Measurements from ENCODE around the gene KCNH2. TPM values are rescaled to one million over a fixed set of nuclear protein-coding genes. Genes with fewer than 3 reads are reported as not detected.

The KCNH2 gene
- total and polyA plus RNA-seq, 2 donors (not counting 1 experiment from before 2014, with no cell fraction given) = 0.86 to 2.7 TPM

DNA sequence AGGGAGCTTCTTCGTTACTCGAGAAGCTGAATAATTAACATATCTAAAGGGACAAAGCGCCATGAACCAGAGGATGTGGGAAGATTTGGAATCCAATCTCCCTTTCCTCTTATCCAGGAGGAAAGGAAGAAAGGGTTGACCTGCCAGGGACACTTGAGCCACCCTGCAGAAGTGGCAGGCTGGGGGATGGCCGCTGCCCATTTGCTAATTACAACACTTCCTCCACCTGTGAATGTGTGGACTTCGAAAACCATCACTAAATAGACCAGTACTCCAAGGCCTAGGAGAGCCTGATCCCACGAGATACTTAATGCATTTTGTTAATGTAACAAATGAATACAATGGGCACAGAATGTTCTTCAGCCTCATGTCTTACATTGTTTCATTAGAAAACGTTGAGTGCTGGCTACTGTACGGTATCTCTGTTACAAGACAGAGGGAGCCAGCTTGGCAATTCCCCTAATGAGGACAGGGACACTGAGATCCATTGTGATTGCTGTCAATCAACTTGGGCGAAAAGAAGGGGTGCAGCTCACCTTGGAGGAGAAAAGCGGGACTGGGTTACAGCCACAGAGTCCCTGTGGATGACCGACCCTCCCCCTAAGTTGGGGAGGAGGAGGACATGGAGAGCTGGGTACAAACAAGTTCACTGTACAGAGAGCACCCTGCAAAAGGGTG, 66.4 kb downstream of the KCNH2 start:
- no peak overlapping the region for H3K4me3 ChIP-seq (ENCODE audit: control extremely low read depth in 1 of 5, extremely low read depth in 1 of 5, insufficient read depth in 1 of 5, low read depth in 2 of 5, low read length in 4 of 5)
- Mint-ChIP-seq H3K4me1 (no peaks in the 10 kb centered on the region), H3K9me3 (ENCODE audit: insufficient read depth) (no peaks in the 10 kb centered on the region), H3K4me3 (no peak overlapping the region), H3K27ac (no peak overlapping the region), H3K27me3 (peaks cover 18% of the 10 kb centered on the region)
- no peaks in the 10 kb centered on the region for H3K36me3 ChIP-seq (replicated peaks in 1 of 2; ENCODE audit: control extremely low read depth in 1 of 2, control insufficient read depth in 1 of 2, extremely low read depth in 1 of 2, insufficient read depth in 2 of 2, low read length in 1 of 2)
- WGBS (ENCODE audit: insufficient coverage) = 83% methylated on average over 3 of the region's 11 CpGs
- H2AFZ ChIP-seq (ENCODE audit: insufficient read depth, low read depth, low read length, poor library complexity, severe bottlenecking) = no peak overlapping the region
- ATAC-seq (ENCODE audit: low read depth) = no peak
- H4K20me1 ChIP-seq (ENCODE audit: control insufficient read depth, insufficient read depth, low read length, poor library complexity, severe bottlenecking) = no peaks in the 10 kb centered on the region
- no peak overlapping the region for H3K27ac ChIP-seq (ENCODE audit: low read length in 2 of 2)
- H3K4me1 ChIP-seq (ENCODE audit: control insufficient read depth in 2 of 2, insufficient read depth in 2 of 2, low read length in 2 of 2) = peaks cover 0 to 4% of the 10 kb centered on the region in 2 donors
- no peak for TF ChIP-seq EZH2 (IDR thresholded peaks at IDR 0.05; ENCODE audit: borderline replicate concordance, insufficient read depth, low read depth, low read length, poor library complexity, severe bottlenecking)
- TF ChIP-seq, protein P1, sequence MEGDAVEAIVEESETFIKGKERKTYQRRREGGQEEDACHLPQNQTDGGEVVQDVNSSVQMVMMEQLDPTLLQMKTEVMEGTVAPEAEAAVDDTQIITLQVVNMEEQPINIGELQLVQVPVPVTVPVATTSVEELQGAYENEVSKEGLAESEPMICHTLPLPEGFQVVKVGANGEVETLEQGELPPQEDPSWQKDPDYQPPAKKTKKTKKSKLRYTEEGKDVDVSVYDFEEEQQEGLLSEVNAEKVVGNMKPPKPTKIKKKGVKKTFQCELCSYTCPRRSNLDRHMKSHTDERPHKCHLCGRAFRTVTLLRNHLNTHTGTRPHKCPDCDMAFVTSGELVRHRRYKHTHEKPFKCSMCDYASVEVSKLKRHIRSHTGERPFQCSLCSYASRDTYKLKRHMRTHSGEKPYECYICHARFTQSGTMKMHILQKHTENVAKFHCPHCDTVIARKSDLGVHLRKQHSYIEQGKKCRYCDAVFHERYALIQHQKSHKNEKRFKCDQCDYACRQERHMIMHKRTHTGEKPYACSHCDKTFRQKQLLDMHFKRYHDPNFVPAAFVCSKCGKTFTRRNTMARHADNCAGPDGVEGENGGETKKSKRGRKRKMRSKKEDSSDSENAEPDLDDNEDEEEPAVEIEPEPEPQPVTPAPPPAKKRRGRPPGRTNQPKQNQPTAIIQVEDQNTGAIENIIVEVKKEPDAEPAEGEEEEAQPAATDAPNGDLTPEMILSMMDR (IDR thresholded peaks at IDR 0.05) = no peak
- ChIA-PET CTCF (interaction anchor here (0.6 to 2.8 kb wide), 4 partner anchors 10 to 35 kb away, joined by 3 to 8 read pairs (median 4); no protein-coding TSS in a partner anchor), POLR2A (no interaction called here)
- DNase-seq = no peak
- no peaks in the 10 kb centered on the region for H3K79me2 ChIP-seq (ENCODE audit: control insufficient read depth, insufficient read depth, low read length)
- peaks cover 0 to 19% (median 0%) of the 10 kb centered on the region in 4 experiments for H3K27me3 ChIP-seq (replicated peaks in 1 of 4; ENCODE audit: control extremely low read depth in 1 of 4, control insufficient read depth in 3 of 4, insufficient read depth in 4 of 4, low read length in 3 of 4)
- intact Hi-C loops (cut with micrococcal nuclease) = no loop called here
- no peak overlapping the region for H3K4me2 ChIP-seq (replicated peaks; ENCODE audit: low read depth, low read length, poor library complexity, severe bottlenecking)
- H3K9ac ChIP-seq (ENCODE audit: low read length) = no peak overlapping the region
- H3K9me3 ChIP-seq (ENCODE audit: control extremely low read depth in 1 of 3, control insufficient read depth in 2 of 3, insufficient read depth in 1 of 3, low read length in 2 of 3) = peaks cover 0 to 3% (median 0%) of the 10 kb centered on the region in 3 donors

DNA sequence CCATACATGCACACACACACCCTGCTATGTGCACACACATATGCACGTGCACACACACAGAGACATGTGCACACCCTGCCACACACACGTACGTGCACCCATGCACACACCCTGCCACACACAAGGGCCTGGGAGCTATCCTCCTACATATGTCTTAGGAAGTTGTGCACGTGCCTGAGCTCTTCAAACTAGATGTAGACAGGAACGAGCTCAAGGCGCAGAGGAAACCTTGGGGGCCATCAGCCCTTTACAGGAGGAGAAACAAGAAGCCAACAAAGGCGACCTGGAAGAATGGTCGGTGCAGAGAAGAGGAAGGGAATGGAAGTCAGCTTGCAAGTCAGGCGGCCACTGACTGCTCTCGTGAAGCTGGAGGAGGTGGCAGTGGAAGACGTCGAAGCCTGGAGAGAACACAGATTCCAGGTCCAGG, 67.1 kb downstream of the KCNH2 start:
- DNase-seq = no peak
- H3K4me1 Mint-ChIP-seq = no peaks in the 10 kb centered on the region
- no peak for ATAC-seq (ENCODE audit: low read depth)
- Histone ChIP-seq H3K9me3 (ENCODE audit: control extremely low read depth in 1 of 3, control insufficient read depth in 2 of 3, insufficient read depth in 1 of 3, low read length in 2 of 3) (peaks cover 0 to 3% (median 0%) of the 10 kb centered on the region in 3 donors), H3K4me1 (ENCODE audit: control insufficient read depth in 2 of 2, insufficient read depth in 2 of 2, low read length in 2 of 2) (peaks cover 0 to 4% of the 10 kb centered on the region in 2 donors), H3K27me3 (replicated peaks in 1 of 4; ENCODE audit: control extremely low read depth in 1 of 4, control insufficient read depth in 3 of 4, insufficient read depth in 4 of 4, low read length in 3 of 4) (peaks cover 0 to 19% (median 1%) of the 10 kb centered on the region in 4 experiments), H3K9ac (ENCODE audit: low read length) (no peak overlapping the region), H3K4me3 (ENCODE audit: control extremely low read depth in 1 of 5, extremely low read depth in 1 of 5, insufficient read depth in 1 of 5, low read depth in 2 of 5, low read length in 4 of 5) (no peak overlapping the region), H2AFZ (ENCODE audit: insufficient read depth, low read depth, low read length, poor library complexity, severe bottlenecking) (no peak overlapping the region), H3K4me2 (replicated peaks; ENCODE audit: low read depth, low read length, poor library complexity, severe bottlenecking) (no peak overlapping the region), H3K79me2 (ENCODE audit: control insufficient read depth, insufficient read depth, low read length) (no peaks in the 10 kb centered on the region), H4K20me1 (ENCODE audit: control insufficient read depth, insufficient read depth, low read length, poor library complexity, severe bottlenecking) (no peaks in the 10 kb centered on the region), H3K27ac (ENCODE audit: low read length in 2 of 2) (no peak overlapping the region), H3K36me3 (replicated peaks in 1 of 2; ENCODE audit: control extremely low read depth in 1 of 2, control insufficient read depth in 1 of 2, extremely low read depth in 1 of 2, insufficient read depth in 2 of 2, low read length in 1 of 2) (no peaks in the 10 kb centered on the region)
- intact Hi-C loops (cut with micrococcal nuclease) = no loop called here
- no peak overlapping the region for H3K4me3 Mint-ChIP-seq
- TF ChIP-seq EZH2 (IDR thresholded peaks at IDR 0.05; ENCODE audit: borderline replicate concordance, insufficient read depth, low read depth, low read length, poor library complexity, severe bottlenecking) = no peak
- TF ChIP-seq, protein P1 (IDR thresholded peaks at IDR 0.05) = no peak
- H3K27ac Mint-ChIP-seq = no peak overlapping the region
- CTCF ChIA-PET = interaction anchor here (0.6 to 2.8 kb wide), 4 partner anchors 10 to 34 kb away, joined by 3 to 8 read pairs (median 4); no protein-coding TSS in a partner anchor
- peaks cover 19% of the 10 kb centered on the region for H3K27me3 Mint-ChIP-seq
- POLR2A ChIA-PET = no interaction called here
- H3K9me3 Mint-ChIP-seq (ENCODE audit: insufficient read depth) = no peaks in the 10 kb centered on the region
- 45% methylated on average over 12 of the region's 12 CpGs for WGBS (ENCODE audit: insufficient coverage)
